Fibroblast of mammary gland (primary cell): ENCODE measurements around the gene RIC3.

Experiments
- DNase-seq: peaks from one replicate; pipeline ENCODE4 v3.0.0-alpha.2; 2010; ENCODE audit warnings: low read depth
- H3K4me3 ChIP-seq: 2 replicates; pipeline ENCODE4 v1.5.1; 2011; ENCODE audit warnings: low read depth, mild to moderate bottlenecking, low read length, moderate library complexity; ENCODE audit not compliant: control insufficient read depth
- TF ChIP-seq, protein P1 (sequence below): conservative IDR thresholded peaks from 2 replicates; pipeline ENCODE4 v1.5.1; 2011; ENCODE audit warnings: low read depth, low read length, inconsistent platforms; ENCODE audit not compliant: control insufficient read depth, insufficient read depth

RIC3 gene

DNA sequence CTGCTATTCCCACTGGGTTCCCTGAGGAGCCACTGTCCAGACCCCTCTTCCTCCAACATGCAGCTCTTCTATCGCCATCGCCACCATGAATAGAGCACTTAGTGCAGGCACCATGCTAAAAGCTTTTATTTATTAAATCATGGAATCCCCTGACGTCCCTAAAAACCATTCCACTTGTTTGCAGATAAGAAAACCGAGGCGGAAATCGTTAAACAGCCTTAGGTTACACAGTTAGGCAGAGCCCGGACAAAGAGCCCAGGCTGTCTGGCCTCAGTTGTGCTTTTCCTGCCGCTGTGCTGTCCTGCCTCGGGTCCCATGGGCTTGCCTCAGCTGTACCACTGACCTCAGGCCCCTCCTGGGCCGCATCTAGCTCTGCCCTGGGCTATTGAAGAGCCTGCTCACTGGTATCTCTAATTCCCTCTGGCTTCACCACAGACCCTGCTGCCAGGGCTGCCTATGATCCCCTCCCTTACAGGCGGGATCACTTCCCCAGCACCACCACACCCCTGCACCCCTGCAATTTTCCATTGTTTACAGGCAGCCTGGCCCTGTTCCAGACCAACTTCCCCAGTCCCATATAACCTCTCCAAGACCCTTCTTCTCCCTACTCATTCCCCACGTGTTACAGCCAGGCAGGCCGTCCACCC lies 100.8 kb downstream of the RIC3 start:
- DNase-seq = no peak
- TF ChIP-seq, protein P1, sequence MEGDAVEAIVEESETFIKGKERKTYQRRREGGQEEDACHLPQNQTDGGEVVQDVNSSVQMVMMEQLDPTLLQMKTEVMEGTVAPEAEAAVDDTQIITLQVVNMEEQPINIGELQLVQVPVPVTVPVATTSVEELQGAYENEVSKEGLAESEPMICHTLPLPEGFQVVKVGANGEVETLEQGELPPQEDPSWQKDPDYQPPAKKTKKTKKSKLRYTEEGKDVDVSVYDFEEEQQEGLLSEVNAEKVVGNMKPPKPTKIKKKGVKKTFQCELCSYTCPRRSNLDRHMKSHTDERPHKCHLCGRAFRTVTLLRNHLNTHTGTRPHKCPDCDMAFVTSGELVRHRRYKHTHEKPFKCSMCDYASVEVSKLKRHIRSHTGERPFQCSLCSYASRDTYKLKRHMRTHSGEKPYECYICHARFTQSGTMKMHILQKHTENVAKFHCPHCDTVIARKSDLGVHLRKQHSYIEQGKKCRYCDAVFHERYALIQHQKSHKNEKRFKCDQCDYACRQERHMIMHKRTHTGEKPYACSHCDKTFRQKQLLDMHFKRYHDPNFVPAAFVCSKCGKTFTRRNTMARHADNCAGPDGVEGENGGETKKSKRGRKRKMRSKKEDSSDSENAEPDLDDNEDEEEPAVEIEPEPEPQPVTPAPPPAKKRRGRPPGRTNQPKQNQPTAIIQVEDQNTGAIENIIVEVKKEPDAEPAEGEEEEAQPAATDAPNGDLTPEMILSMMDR = no peak
- no peak overlapping the region for H3K4me3 ChIP-seq

DNA sequence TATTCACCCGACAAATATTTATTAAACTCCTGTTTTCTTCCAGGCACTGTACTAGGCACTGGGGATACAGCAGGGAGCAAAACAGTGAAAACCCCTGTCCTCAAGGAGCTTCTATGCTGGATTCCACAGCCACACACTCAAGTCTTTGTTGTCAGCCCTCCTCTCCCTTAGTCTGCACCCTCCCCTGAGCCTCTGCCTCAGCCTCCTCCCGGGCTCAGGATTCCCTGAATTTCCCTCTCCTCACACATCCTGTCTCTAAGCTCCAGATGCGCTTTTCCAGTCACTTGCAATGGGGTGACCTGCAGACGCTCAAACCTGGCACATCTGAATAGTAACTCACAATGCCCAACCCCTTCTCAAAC lies 101.3 kb downstream of the RIC3 start:
- DNase-seq = no peak
- TF ChIP-seq, protein P1 = no peak
- H3K4me3 ChIP-seq = no peak overlapping the region

DNA sequence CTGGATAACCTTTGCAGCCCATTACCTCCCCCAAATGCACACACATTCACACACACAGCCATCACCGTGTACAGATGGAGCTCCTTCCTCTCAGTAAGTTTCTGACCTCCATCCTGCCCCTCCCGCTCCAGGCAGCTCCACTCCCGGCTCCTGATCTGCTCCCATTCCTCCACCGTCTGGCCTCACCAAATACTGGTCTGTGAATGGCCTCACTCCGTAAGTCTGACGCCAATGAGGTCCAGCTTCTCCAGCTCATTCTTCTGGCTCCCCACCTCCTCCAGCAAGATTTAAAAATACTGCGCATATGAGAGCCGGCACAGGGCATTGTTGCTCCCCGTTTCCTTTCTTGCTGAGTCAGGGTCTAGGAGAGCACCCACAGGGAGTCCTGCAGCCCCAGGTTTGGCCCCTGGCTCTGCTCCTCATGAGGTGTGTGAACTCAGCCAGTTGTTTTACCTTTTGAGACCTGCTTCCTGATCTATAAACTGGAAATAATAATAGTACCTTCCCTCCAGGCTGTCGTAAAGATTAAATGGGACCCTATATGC lies 101.8 kb downstream of the RIC3 start:
- no peak overlapping the region for H3K4me3 ChIP-seq
- DNase-seq = peak; percentile 54
- TF ChIP-seq, protein P1 = no peak

DNA sequence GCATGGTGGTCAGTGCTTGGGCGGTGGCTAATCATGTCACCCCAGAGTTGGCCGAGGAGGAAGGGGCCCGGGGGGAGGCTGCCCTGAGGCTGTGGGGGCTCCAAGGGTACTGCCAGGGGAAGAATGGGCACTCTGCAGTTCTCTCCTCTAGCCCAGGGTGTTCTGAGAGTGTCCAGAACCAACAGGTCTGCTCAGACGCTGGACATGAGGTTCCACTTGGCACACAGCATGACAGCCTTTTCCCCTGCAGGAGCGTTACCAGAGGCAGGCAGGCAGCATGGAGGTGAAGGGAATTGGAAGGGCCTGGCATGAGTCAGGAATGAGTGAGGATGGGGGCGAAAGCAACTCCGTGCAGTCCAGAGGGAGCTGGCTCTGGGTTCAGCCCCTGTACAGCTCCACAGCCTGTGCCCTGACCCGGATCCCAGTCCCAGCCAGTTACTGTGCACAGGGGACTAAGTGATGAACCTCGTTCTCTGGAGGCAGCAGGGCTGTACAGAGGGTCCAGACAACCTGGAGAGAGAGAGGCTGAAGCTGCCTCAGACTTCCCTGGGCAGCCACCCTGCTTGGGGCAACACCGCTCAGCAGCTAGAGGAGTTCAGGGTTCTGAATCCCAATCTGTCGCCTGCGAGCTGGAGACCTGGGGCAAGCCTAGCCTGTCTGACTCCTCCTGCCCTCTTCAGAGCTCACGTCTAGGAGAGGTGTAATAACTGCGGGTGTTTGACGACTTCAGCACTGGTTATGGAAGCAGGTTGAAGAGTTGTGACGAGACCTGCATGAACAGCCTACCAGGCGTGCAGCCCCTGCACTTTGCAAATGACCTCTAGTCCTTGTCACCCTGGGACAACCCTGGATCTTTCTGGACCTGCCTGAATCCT lies 102.6 kb downstream of the RIC3 start:
- TF ChIP-seq, protein P1 = no peak
- DNase-seq = peak; percentile 21
- no peak overlapping the region for H3K4me3 ChIP-seq

DNA sequence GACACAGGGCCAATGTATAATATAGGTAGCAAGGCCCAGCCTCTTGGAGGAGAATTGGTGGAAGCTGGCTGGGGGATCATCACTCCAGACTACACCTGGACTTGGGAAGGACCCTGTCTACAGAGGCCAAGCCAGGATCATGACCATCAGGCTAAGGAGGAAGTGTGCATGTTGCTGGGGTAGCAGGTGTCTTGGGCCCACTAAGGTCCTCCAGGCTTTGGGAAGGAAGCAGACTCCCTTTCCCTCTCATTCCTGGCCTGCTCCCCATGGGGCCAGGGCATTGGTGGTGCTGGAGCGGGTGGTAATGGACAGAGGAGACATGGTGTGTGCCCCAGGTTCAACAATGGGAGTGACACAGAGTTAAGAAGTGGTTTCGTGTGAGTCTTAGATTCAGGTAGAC lies 103.8 kb downstream of the RIC3 start:
- no peak for DNase-seq
- no peak overlapping the region for H3K4me3 ChIP-seq
- TF ChIP-seq, protein P1 = no peak

DNA sequence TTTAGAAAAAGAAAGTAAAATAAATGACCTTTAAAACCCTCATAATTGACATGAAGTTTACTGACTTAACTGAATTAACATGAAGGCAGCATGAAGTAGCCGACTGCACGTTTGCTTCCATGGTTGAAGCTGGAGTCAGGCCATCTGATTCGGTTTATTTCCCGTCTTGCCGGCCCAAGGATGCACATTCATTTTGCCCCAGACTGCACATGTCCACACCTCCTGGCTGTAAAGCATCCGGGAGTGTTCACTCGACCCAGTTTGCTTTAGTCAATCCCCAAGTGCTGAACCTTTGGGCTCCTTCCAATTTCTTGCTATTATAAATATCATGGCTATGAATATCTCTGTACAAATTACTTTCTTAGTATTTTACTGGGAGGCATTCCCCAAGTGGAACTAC lies 105.5 kb downstream of the RIC3 start:
- H3K4me3 ChIP-seq = no peak overlapping the region
- DNase-seq = peak; percentile 89
- TF ChIP-seq, protein P1 = no peak
